Effector CD4-positive, alpha-beta T cell (primary cell): Measurements from ENCODE around the gene DGKH.
"Not testable (repeated sequence)": the region's sequence is repeated elsewhere in the genome, so short reads cannot be mapped to it uniquely, and the experiment has no call there.

ENCODE experiments used
- DNase-seq: peaks from one replicate; pipeline ENCODE4 v3.0.0-alpha.2; 2020

The DGKH gene

GRCh38 chr13:42075517-42075916 is 27.1 kb downstream of the DGKH start:
- no peak for DNase-seq

- no peak for DNase-seq
These were observed 27.9 kb downstream of the DGKH start for GRCh38 chr13:42076309-42076713.

DNA sequence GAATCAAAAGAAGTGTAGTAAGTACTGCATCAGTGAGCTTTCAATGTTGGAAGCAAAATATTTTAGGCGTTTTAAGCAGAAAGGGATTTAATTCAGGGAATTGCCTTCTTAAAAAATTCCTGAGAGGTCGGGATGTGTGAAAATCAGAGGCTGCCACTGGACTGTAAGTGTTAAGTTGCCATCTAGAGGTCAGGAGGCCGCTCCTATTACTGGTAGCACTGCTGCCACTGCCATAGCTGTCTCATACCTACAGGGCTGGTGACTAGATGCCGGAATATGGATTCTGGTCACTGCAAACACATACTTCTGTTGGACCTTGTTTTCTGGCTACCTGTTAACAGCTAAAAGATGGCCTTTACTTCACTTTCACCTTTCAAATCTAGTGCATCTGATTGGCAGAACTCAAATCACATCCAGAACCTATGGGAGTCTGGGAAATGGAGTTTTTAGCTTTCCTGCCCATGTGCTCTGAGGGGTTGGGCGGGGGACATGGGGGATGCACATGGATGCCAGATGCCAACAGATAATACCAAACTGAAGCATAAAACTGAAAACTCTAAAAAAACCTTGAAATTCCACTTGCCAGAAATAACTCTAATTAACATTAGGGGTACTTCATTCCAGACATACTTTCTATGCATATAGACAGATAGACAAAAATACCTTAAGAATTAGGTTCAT is 29.8 kb downstream of the DGKH start:
- no peak for DNase-seq

DNA sequence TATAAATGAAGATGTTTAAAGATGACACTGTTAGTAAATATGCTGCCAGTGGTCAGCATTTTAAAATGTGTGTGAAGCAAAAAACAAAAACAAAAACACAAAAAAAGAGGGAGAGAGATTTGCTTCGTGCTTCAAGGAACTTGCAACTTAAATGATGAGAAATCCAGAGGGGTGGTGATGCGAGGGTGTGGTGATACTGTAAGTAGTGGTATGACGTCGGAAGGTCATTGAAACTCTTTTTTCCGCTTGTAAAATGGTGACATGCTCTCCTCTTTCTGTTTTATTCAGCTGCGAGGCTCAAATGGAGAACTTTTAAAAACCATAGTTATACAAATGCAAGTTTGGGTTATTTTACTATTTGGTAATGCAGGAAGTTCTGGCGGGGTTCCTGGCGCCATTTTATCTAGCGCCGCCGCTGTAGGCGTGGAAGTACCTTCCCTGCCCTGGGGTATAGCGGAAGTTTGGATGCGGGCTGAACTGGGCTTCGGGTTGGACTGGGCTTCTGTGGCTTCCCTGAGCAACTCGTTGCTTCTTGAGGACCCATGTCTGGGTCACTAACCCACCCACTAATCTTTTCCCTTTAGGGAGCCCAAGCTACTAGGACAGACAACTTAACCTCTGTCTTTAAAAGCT is 34.8 kb downstream of the DGKH start:
- DNase-seq, result no peak

- DNase-seq, result no peak
These were observed 36.3 kb downstream of the DGKH start for GRCh38 chr13:42084722-42085121.

- DNase-seq, result no peak
These were observed 38.1 kb downstream of the DGKH start for GRCh38 chr13:42086582-42086981.

GRCh38 chr13:42094516-42095040 is 46.1 kb downstream of the DGKH start:
- DNase-seq, result no peak

- not testable (repeated sequence) for DNase-seq
These were observed 47.8 kb downstream of the DGKH start for GRCh38 chr13:42096222-42096621.

DNA sequence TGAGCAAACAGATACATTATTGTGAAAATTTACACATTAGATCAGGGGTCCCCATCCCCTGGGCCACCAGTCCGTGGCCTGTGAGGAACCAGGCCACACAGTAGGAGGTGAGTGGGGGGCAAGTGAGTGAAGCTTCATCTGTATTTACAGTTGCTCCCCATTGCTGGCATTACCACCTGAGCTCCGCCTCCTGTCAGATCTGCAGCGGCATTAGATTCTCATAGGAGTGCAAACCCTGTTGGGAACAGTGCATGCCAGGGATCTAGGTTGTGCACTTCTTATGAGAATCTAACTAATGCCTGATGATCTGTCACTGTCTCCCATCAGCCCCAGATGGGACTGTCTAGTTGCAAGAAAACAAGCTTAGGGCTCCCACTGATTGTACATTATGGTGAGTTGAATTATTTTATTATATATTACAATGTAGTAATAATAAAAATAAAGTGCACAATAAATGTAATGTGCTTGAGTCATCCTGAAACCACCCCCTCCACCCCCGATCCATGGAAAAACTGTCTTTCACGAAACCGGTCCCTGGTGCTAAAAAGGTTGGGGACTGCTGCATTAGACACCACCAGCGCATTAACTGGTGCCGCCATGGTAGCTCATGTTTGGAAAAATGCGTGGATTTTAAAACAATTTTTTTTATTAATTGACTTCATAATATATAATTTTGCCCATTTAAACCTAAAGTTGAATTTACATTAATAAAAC is 51.7 kb downstream of the DGKH start:
- no peak for DNase-seq

- no peak for DNase-seq
These were observed 52.5 kb downstream of the DGKH start for GRCh38 chr13:42100960-42101359.

DNA sequence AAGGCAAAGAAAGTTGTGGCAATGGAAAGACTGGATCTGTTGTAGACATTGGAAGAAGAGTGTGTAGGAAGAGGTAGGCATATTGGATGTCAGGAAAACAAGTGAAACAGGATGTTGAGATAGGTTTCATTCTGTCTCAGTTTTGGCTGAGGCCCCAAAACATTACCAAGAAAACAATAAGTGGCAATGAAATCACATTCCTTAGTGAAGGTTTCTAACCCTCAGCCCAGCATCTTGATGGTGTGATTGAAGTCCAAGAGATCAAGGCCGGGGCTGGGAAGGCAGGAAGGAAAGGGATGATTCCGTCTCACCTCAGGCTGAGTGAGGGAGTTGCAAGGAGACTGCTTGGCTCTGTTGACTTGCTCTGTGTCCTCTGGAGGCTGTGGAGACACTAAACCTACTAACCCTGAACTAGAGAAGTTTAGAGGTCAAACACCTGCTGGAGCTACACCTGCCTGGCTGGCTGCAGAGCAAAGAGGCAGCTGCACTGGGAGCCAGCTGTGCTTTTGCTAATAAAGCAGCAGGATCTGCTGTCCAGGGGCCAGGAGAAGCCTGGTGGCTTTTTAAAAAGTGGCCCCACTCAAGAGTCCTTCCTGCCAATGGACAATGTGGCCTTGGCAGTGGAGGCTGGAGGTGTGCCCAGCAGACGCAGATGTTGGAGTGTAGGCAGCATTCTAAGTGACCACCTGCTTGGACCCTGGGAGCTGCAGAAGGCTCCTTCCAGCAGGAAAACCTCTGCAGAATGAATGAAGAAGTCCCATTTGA is 53.6 kb downstream of the DGKH start:
- no peak for DNase-seq

GRCh38 chr13:42102961-42103865 is 54.8 kb downstream of the DGKH start:
- DNase-seq, result no peak

GRCh38 chr13:42106998-42107397 is 58.5 kb downstream of the DGKH start:
- DNase-seq, result no peak

- no peak for DNase-seq
These were observed 59.0 kb downstream of the DGKH start for GRCh38 chr13:42107421-42107820.

DNA sequence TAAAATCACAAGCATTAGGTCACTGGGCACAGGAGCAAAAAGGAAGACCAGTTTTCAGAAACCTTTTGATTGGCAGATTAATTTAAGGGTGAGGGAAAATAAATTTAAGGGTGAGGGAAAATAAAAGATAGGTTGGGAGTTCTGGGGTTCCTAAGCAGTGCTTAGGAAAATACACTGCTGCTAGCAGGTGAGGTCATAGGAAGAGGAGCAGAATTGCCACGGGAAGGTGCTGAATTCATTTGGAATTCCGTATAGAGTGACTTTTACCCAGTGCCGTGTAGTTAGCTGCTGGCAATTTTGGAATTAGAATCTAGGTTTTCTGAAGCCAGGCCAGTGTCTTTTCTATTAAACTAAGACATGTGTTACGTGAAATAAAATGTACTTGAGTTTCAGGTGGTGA is 59.8 kb downstream of the DGKH start:
- DNase-seq, result no peak

DNA sequence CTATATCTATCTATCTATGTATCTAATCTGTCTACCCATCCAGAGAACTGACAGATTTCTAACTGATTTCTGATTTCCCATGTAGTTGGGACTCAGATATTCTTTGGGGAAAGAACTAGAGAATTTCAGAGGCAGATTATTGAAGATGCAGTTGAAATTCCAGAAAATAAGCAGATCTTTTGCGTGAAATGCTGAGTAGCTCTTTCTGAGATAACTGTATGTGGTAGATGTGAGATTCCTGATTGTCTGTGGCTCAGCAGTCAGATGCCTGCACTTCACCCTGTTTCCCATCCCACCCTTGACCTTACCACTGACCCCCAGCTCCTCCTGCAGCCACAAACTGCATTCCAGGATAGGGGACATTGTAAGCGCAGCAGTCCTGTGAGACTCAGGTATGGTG is 61.5 kb downstream of the DGKH start:
- no peak for DNase-seq

GRCh38 chr13:42110410-42111155 is 62.1 kb downstream of the DGKH start:
- peak; percentile 31 for DNase-seq

DNA sequence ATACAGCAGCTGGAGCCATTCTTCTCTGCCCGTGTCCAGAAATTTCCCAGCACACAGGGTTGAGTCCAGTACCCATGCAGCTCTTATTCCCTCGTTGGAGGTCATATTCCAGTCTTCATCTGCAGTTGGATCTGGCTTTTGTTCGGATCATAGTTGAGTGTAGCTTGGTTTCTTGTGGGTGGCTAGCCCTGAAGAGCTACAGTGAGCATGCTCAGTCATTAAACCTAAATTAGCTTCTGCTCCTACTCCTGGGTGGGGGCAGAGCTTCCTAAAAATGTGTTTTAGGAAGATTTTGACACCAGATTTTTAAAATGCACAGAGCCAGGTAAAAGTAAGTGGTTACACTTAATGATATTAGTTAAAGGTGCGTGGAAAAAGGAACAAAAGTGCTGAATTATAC is 64.4 kb downstream of the DGKH start:
- DNase-seq, result no peak

DNA sequence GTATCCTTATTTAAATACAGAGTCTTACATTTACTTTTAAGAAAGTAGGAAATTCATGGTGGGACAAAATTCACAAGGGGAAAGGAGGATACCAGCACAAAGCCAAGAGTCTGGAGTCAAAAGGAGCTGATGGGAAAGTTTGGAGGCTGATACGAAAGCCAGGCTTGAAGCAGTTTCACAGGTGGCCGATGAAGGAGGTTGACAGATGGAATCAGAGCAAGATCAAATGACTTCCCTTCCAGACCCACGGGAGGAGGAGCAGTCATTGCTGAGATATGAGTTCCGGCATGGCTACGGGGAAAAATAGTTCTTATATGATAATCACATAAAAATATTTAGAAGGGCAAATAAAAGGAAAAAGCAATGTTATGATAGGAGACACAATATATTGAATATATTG is 65.0 kb downstream of the DGKH start:
- DNase-seq, result no peak

- DNase-seq, result no peak
These were observed 65.8 kb downstream of the DGKH start for GRCh38 chr13:42114278-42114677.

- no peak for DNase-seq
These were observed 66.5 kb downstream of the DGKH start for GRCh38 chr13:42114912-42115311.
